Heart right ventricle (tissue), 16 donors: Measurements from ENCODE around the gene ANKRD39. TPM values are rescaled to one million over a fixed set of nuclear protein-coding genes. Genes with fewer than 3 reads are reported as not detected.

Experiments used
- ATAC-seq, 8 donors: fragments of 200-7000 bp; cut with Tn5 transposase; one replicate each; pipeline ENCODE4 v1.9.1; 2020; ENCODE audit warnings: mild to moderate bottlenecking in 8 of 8, moderate library complexity in 8 of 8, moderate number of reproducible peaks in 1 of 8
- DNase-seq, 2 donors: peaks; one replicate each; pipeline ENCODE4 v3.0.0-alpha.2; 2020
- H3K27ac ChIP-seq, 10 donors: fragments of 200-600 bp; sonication (generic) in 2 of 10; one replicate each; pipeline versions ENCODE4 v1.5.0 to v1.8.0; 2020 to 2022; ENCODE audit warnings: mild to moderate bottlenecking in 3 of 10
- H3K27me3 ChIP-seq, 7 donors: fragments of 200-600 bp; one replicate each; pipeline ENCODE4 v1.8.0; 2021 to 2022; ENCODE audit warnings: mild to moderate bottlenecking in 2 of 7
- H3K36me3 ChIP-seq, 9 donors: fragments of 200-600 bp; sonication (generic) in 1 of 9; one replicate each; pipeline versions ENCODE4 v1.5.0 to v1.8.0; 2020 to 2022; ENCODE audit warnings: mild to moderate bottlenecking in 2 of 9
- H3K4me1 ChIP-seq, 9 donors: fragments of 200-600 bp; sonication (generic) in 1 of 9; one replicate each; pipeline versions ENCODE4 v1.5.0 to v1.8.0; 2020 to 2022; ENCODE audit warnings: mild to moderate bottlenecking in 4 of 9
- H3K4me3 ChIP-seq, 10 donors: fragments of 200-600 bp; sonication (generic) in 2 of 10; one replicate each; pipeline versions ENCODE4 v1.5.0 to v1.8.0; 2020 to 2022; ENCODE audit warnings: mild to moderate bottlenecking in 7 of 10, moderate library complexity in 2 of 10
- H3K9me3 ChIP-seq, 11 donors: fragments of 200-600 bp in 10 of 11; sonication (generic) in 2 of 11; one replicate each; pipeline versions ENCODE4 v1.5.0 to v1.8.0; 2013 to 2022; ENCODE audit warnings: mild to moderate bottlenecking in 2 of 11, control low read depth in 1 of 11, moderate library complexity in 1 of 11
- CTCF ChIP-seq, 9 donors: fragments of 200-600 bp; sonication (generic) in 2 of 9; IDR thresholded peaks; one replicate each; pipeline versions ENCODE4 v1.5.0 to v1.8.0; 2021 to 2022; ENCODE audit warnings: antibody characterized with exemption in 9 of 9, mild to moderate bottlenecking in 5 of 9, moderate library complexity in 1 of 9
- WGBS, 2 donors: extraction: QIAGEN DNeasy Blood & Tissue Kit; methylation state at CpG; one replicate each; pipeline ENCODE4 v1.1.7; 2013; ENCODE audit warnings: inconsistent platforms in 1 of 2; 5-methylcytosine and 5-hydroxymethylcytosine counted together
- intact Hi-C, 10 donors: fragments of 100-400 bp; cut with DNase I; formaldehyde crosslinking; loops; one replicate each; pipeline versions ENCODE4 v1.11.1 to v1.14.2; 2022
- polyA plus RNA-seq, 2 donors: library from polyadenylated mRNA; stranded (reverse); fragments of 200-250 nt; gene quantifications; one replicate each; pipeline ENCODE4 v1.2.3, GENCODE V29; 2013
- total RNA-seq, 10 donors: library from RNA; stranded (reverse); fragmentation: NEBNext Ultra II Directional in 3 of 10; extraction: Animal tissue kit (Norgen Biotek cat#: 25700) in 3 of 10; gene quantifications; one replicate each; pipeline versions ENCODE4 v1.2.1 to v1.2.4, GENCODE V29; 2021 to 2023
- donor health status: Arrhythmogenic right ventricular cardiomyopathy.
- donor health status: ischemic (EF 13 %, LVEDD 7.1; RV severe dilation, severe dysfunction).
- donor health status: healthy with polysubstance abuse.
- donor health status: DM: no; HTN: yes; CAD: no.
- donor health status: DM: no; HTN: no; CAD: no.
- donor health status: ischemic (EF 25% LVEDD 6.9; RV normal size, moderate dysfunction).
- donor health status: ischemic (EF 25% LVEDD 5.7; RV mildly dilated, moderate dysfunction).
- donor health status: healthy.
- donor health status: DM: yes; HTN: yes; CAD: no.
- donor health status: Ischemic cardiomyopathy.
- donor health status: ischemic (EF 35%, LVEDD 5.7; RV mildly dilated, moderate dysfunction).
- donor health status: nonischemic (EF 11% LVEDD 7.7; RV severe dilation, severe dysfunction).
- donor health status: DM: yes; HTN: yes; CAD: no.
- donor health status: PGD.
- donor health status: ischemic (EF 29% LVEDD 5.4; RV normal size, mild dysfunction).
- donor health status: nonischemic (EF 23%, LVEDD 6.1; RV moderate dilation, normal function).

ANKRD39 gene
- total and polyA plus RNA-seq, 12 donors, result 14.2 to 26.5 (median 16.4) TPM

DNA sequence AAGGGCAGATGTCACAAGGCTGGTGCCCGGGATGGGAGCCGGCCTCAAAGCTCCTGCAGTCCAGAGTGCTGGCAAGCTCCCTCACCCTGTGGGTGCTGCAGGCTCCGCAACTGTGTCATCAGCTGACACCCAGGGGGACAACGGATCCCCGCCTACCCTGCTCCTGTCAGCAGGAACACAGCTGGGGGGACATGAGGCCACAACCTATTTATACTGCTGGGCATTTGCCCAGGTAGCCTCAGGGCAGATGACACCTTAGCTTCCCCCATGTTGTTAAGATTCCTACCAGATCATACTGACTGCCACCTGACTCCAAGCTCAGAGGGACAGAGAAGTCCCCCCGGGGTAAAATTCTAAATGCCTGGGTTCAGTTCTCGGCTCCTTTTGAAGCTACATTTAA lies 15.2 kb downstream of the ANKRD39 start:
- no peaks in the 10 kb centered on the region for H3K27me3 ChIP-seq
- DNase-seq, result peak; percentile 57 to 72
- ATAC-seq, result peak; percentile 64 to 93 (median 82)
- no peaks in the 10 kb centered on the region for H3K9me3 ChIP-seq
- TF ChIP-seq CTCF (IDR thresholded peaks at IDR 0.05), result no peak
- peaks cover 0 to 53% (median 14%) of the 10 kb centered on the region in 9 donors for H3K4me1 ChIP-seq
- H3K36me3 ChIP-seq, result peaks cover 0 to 51% (median 13%) of the 10 kb centered on the region in 9 donors
- WGBS, 2 donors, result 43 to 66% methylated on average over 7 of the region's 7 CpGs
- H3K27ac ChIP-seq, result peak overlapping the region in 7 of 10 donors; percentile 39 to 83 (median 71)
- peak overlapping the region in 5 of 10 donors; percentile 9 to 25 (median 22) for H3K4me3 ChIP-seq
- intact Hi-C loops, result no loop called here

GRCh38 chr2:96841701-96842495 lies 15.9 kb downstream of the ANKRD39 start:
- ATAC-seq (peak in 5 of 8 donors; percentile 7 to 51 (median 36)), DNase-seq (no peak)
- no peaks in the 10 kb centered on the region for H3K27me3 ChIP-seq
- peak overlapping the region in 6 of 10 donors; percentile 9 to 25 (median 18) for H3K4me3 ChIP-seq
- peaks cover 0 to 53% (median 14%) of the 10 kb centered on the region in 9 donors for H3K4me1 ChIP-seq
- no peaks in the 10 kb centered on the region for H3K9me3 ChIP-seq
- peak overlapping the region in 7 of 10 donors; percentile 39 to 83 (median 71) for H3K27ac ChIP-seq
- TF ChIP-seq CTCF (IDR thresholded peaks at IDR 0.05), result no peak
- WGBS, 2 donors, result 77 to 82% methylated on average over 15 to 16 of the region's 16 CpGs
- H3K36me3 ChIP-seq, result peaks cover 0 to 51% (median 11%) of the 10 kb centered on the region in 9 donors
- intact Hi-C loops, result no loop called here

DNA sequence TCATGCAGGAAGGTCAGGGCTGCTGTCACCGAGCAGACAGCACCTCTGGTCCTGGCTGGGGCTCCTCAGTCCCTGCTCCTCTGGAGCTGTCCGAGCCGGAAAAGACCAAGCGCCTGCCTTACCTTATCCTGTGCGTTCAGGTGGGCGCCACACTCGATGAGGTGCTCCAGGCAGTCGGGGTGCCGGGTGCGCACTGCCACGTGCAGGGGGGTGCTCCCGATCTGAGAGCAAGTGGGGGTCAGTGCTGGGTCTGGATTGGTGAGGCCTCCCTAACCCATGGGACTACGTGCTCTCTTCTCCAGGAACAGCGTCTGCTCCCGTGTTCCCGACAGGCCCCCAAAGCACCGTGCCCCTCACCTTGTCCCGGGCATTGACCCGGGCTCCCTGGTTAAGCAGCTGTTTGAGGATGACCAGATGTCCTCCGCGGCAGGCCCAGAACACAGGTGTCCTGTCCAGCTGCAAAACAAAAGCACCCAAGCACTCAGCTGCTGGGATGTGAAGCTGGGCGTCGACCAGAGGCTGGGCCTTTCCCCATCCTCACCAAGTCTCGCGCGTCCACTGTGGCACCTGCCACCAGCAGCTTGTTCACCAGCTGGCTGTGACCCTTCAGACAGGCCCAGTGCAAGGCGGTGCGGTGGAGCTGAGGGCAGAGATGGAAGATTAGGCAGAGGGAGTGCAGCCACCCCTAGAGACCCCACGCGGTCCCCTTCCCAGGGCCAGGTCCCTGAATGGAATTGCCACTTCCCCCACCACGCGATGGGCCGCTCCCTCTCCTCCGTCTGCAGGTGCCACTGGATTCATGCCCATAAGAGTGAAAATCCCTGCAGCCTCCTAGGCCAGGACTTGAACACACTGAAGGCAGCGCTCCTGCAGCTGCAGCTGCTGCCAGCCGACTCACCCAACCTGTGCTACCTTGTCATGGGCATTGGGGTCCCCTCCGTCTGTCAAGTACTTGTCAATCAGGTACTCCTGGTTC lies 17.7 kb downstream of the ANKRD39 start:
- Histone ChIP-seq H3K4me1 (peaks cover 0 to 53% (median 14%) of the 10 kb centered on the region in 9 donors), H3K9me3 (no peaks in the 10 kb centered on the region), H3K4me3 (peak overlapping the region in 1 of 10 donors; percentile 18), H3K27ac (no peak overlapping the region), H3K36me3 (peaks cover 0 to 58% (median 0%) of the 10 kb centered on the region in 9 donors), H3K27me3 (no peaks in the 10 kb centered on the region)
- TF ChIP-seq CTCF (IDR thresholded peaks at IDR 0.05), result no peak
- no peak for DNase-seq
- intact Hi-C loops, result no loop called here
- peak in 1 of 8 donors; percentile 7 for ATAC-seq
- 89% methylated on average over 37 of the region's 37 CpGs for WGBS, 2 donors
